K562 (cell line): ENCODE data around the gene VSIG10L. TPM values are rescaled to one million over a fixed set of nuclear protein-coding genes. Genes with fewer than 3 reads are reported as not detected.

Source experiments
- E4F1 ChIP-seq: fragments of 250-450 bp; sonication (Bioruptor Pico); IDR thresholded peaks from 2 replicates; pipeline ENCODE4 v1.5.0; 2021; ENCODE audit warnings: mild to moderate bottlenecking, borderline replicate concordance
- MCM5 ChIP-seq: fragments of 450-650 bp; IDR thresholded peaks from 2 replicates; pipeline ENCODE4 v1.6.1; 2016; ENCODE audit warnings: low read depth
- MGA ChIP-seq: fragments of 450-650 bp; IDR thresholded peaks from 2 replicates; pipeline ENCODE4 v1.6.1; 2016; ENCODE audit warnings: mild to moderate bottlenecking, moderate library complexity
- NBN ChIP-seq: fragments of 450-650 bp; IDR thresholded peaks from 2 replicates; pipeline ENCODE4 v1.6.1; 2016; ENCODE audit warnings: low read depth, mild to moderate bottlenecking
- NCOA2 ChIP-seq, 2 experiments: fragments of 450-650 bp; IDR thresholded peaks; 2 replicates each; pipeline ENCODE4 v1.6.1; 2018; ENCODE audit warnings: mild to moderate bottlenecking in 2 of 2, moderate library complexity in 1 of 2; ENCODE audit not compliant: partially characterized antibody in 2 of 2
- TEAD1 ChIP-seq, 2 experiments: fragments of 450-650 bp in 1 of 2; sonication (generic) in 1 of 2; formaldehyde crosslinking; IDR thresholded peaks; 2 replicates each; pipeline versions ENCODE4 v1.4.0 to v1.8.0; 2020 to 2022; ENCODE audit warnings: mild to moderate bottlenecking in 2 of 2, missing genetic modification reagents in 1 of 2
- ZBTB11 ChIP-seq, 3 experiments: fragments of 200-800 bp in 1 of 3; fragments of 250-450 bp in 1 of 3; fragments of 450-650 bp in 1 of 3; sonication (Bioruptor Pico) in 1 of 3; sonication (Bioruptor generic) in 1 of 3; formaldehyde crosslinking in 1 of 3; IDR thresholded peaks; 2 replicates each; pipeline versions ENCODE4 v1.6.1 to v1.8.0; 2016 to 2022; ENCODE audit warnings: mild to moderate bottlenecking in 2 of 3, missing genetic modification characterization in 2 of 3, missing compliant biosample characterization in 1 of 3, moderate library complexity in 1 of 3
- ZNF655 ChIP-seq: fragments of 250-450 bp; sonication (Bioruptor Pico); IDR thresholded peaks from 2 replicates; pipeline ENCODE4 v1.5.0; 2021
- polyA plus RNA-seq, 8 experiments: library from polyadenylated mRNA; depleted of rRNA in 4 of 8; stranded (reverse) in 5 of 8; unstranded in 3 of 8; fragments of >200 nt; fragmentation: Nextera tagmentation in 2 of 8; fragmentation: Illumina TruSeq in 1 of 8; extraction: Ambion mirVana in 2 of 8; extraction: Trizol in 1 of 8; gene quantifications; 2 replicates each; pipeline versions ENCODE4 v1.2.1 to v1.2.3, GENCODE V29; 2011 to 2014; ENCODE audit warnings: inconsistent platforms in 1 of 8, missing spikeins in 1 of 8
- total RNA-seq, 7 experiments: library from RNA; depleted of rRNA in 6 of 7; stranded (reverse); fragments of >200 nt in 6 of 7; fragmentation: Illumina TruSeq in 2 of 7; extraction: Trizol in 2 of 7; gene quantifications; 2 replicates each; pipeline versions ENCODE4 v1.2.1 to v1.2.3, GENCODE V29; 2011 to 2021; ENCODE audit warnings: low replicate concordance in 1 of 7

The VSIG10L gene
- total and polyA plus RNA-seq, 9 of the 15 experiments (the other 6 are each of a cell fraction or from before 2014, with no cell fraction given) = 1.1 to 7.6 (median 2.2) TPM

GRCh38 chr19:51339313-51339686, 2.6 kb downstream of the VSIG10L start (continued):
- TF ChIP-seq ZNF655 (CRISPR knock-in tag) (no peak), NBN (peak; percentile 70), E4F1 (no peak), ZBTB11 (CRISPR knock-in tag; IDR thresholded peaks at IDR 0.05) (no peak), MCM5 (no peak), MGA (no peak), TEAD1 (CRISPR knock-in tag; IDR thresholded peaks at IDR 0.05) (0 out of 4 replicates have a peak, but pooled peaks of 1 of the 2 experiments have one; percentile 42), NCOA2 (IDR thresholded peaks at IDR 0.05; ENCODE audit: partially characterized antibody in 2 of 2) (no peak)
